Mesendoderm (in vitro differentiated cells): ENCODE results near the gene SEC61G.
A peak's percentile ranks its signal among the peaks of the same experiment; 100 is the strongest.

Experiments
- DNase-seq: peaks from one replicate; pipeline ENCODE4 v3.0.0; 2013
- H2AK5ac ChIP-seq: 2 replicates; pipeline ENCODE4 v1.6.1; 2013; ENCODE audit warnings: low read length, inconsistent platforms
- H2BK120ac ChIP-seq: 2 replicates; pipeline ENCODE4 v1.6.1; 2013; ENCODE audit warnings: low read depth, mild to moderate bottlenecking, low read length, moderate library complexity, mixed read lengths
- H2BK15ac ChIP-seq: replicated peaks from 2 replicates; pipeline ENCODE4 v1.6.1; 2013; ENCODE audit warnings: low read depth, mild to moderate bottlenecking, moderate library complexity
- H2BK5ac ChIP-seq: 2 replicates; pipeline ENCODE4 v1.6.1; 2013; ENCODE audit warnings: low read length, inconsistent platforms
- H3K18ac ChIP-seq: 2 replicates; pipeline ENCODE4 v1.6.1; 2013; ENCODE audit warnings: mild to moderate bottlenecking, low read length, mixed read lengths
- H3K23ac ChIP-seq: one replicate; pipeline ENCODE4 v1.6.1; 2013; ENCODE audit warnings: low read length
- H3K27ac ChIP-seq: 2 replicates; pipeline ENCODE4 v1.5.1; 2013; ENCODE audit warnings: low read depth, mild to moderate bottlenecking, inconsistent platforms, low read length, moderate library complexity
- H3K27me3 ChIP-seq: 2 replicates; pipeline ENCODE4 v1.6.1; 2013; ENCODE audit warnings: low read length, control low read depth, mild to moderate bottlenecking, inconsistent platforms; ENCODE audit not compliant: insufficient read depth, poor library complexity
- H3K36me3 ChIP-seq: 2 replicates; pipeline ENCODE4 v1.6.1; 2013; ENCODE audit warnings: low read length, inconsistent platforms; ENCODE audit not compliant: control insufficient read depth, insufficient read depth
- H3K4ac ChIP-seq: one replicate; pipeline ENCODE4 v1.6.1; 2013; ENCODE audit warnings: low read depth, mild to moderate bottlenecking, low read length, moderate library complexity
- H3K4me1 ChIP-seq: 2 replicates; pipeline ENCODE4 v1.6.1; 2013; ENCODE audit warnings: low read depth, low read length, inconsistent platforms; ENCODE audit not compliant: control insufficient read depth
- H3K4me2 ChIP-seq: 2 replicates; pipeline ENCODE4 v1.6.1; 2013; ENCODE audit warnings: low read length
- H3K4me3 ChIP-seq: 2 replicates; pipeline ENCODE4 v1.5.1; 2013; ENCODE audit warnings: mild to moderate bottlenecking, low read length
- H3K56ac ChIP-seq: one replicate; pipeline ENCODE4 v1.6.1; 2013; ENCODE audit warnings: low read length
- H3K79me1 ChIP-seq: 2 replicates; pipeline ENCODE4 v1.6.1; 2013; ENCODE audit warnings: low read length, inconsistent platforms
- H3K79me2 ChIP-seq: 2 replicates; pipeline ENCODE4 v1.6.1; 2013; ENCODE audit warnings: mild to moderate bottlenecking, low read length; ENCODE audit not compliant: control insufficient read depth, insufficient read depth
- H3K9ac ChIP-seq: 2 replicates; pipeline ENCODE4 v1.6.1; 2013; ENCODE audit warnings: low read length, inconsistent platforms
- H4K5ac ChIP-seq: one replicate; pipeline ENCODE4 v1.6.1; 2013; ENCODE audit warnings: low read length
- H4K8ac ChIP-seq: one replicate; pipeline ENCODE4 v1.6.1; 2013; ENCODE audit warnings: low read depth, mild to moderate bottlenecking, control low read depth, low read length, moderate library complexity
- WGBS: extraction: QIAGEN DNeasy Blood & Tissue Kit; methylation state at CpG from one replicate; pipeline ENCODE4 v1.1.7; 2013; ENCODE audit warnings: low lambda C conversion rate, missing lambda C conversion rate; ENCODE audit not compliant: insufficient coverage; ENCODE audit errors: extremely low coverage; 5-methylcytosine and 5-hydroxymethylcytosine counted together

SEC61G gene

DNA sequence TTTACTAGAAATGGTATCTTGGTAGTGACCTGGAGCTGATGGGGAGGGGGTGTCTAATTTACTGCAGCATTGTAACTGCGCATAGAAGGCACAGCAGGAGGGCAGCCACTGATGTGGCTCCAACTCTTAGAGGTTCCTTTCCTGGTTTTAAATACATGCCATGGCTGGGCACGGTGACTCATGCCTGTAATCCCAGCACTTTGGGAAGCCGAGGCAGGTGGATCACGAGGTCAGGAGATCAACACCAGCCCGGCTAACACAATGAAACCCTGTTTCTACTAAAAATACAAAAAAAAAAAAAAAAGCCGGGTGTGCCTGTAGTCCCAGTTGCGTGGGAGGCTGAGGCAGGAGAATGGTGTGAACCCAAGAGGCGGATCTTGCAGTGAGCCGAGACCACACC, 19.2 kb upstream of the SEC61G start:
- no peak overlapping the region for H2BK5ac ChIP-seq

DNA sequence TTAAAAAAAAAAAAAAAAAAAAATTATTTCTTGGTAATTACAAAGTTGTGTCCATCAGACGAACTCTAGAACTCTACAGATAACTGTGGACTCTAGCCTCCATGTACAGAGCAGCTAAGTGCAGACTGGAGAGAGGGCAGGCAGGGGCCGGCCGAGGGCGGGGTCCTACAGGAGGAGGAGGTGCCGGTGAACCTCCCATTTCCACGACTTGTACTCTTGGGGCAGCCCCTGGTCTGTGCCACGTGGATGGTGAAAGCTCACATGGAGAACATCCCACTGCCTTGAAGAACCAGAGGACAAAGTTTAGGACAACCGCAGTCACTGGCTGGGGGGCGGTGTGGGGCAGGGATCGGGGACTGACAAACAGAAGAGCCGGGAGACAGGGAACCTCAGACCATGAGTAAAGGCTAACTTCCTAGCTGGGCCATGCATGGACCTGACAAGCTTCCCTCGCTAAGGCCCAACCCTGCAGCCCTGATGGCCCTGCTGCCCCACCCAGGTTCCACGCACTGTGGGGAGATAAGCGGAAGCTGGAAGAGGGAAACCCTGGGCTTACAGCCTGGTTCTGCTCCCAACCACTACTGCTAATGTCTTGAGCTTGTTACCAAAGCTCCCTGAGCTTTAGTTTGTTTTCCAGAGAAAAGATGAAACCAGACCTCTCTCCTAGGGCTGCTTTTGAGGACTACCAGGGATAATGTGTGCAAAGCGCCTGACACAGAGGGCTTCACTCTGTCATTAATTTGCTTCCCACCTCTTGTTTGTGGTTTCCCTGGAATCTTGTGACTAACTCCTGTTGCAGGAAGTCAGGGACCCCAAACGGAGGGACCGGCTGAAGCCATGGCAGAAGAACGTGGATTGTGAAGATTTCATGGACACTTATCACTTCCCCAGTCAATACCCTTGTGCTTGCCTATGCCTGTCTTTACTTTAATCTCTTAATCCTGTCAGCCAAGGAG, 16.1 kb upstream of the SEC61G start:
- no peak overlapping the region for H3K4ac ChIP-seq
- H3K79me1 ChIP-seq = no peaks in the 10 kb centered on the region
- H2BK15ac ChIP-seq = no peak overlapping the region
- no peaks in the 10 kb centered on the region for H3K4me1 ChIP-seq
- no peak overlapping the region for H3K23ac ChIP-seq
- no peak for DNase-seq
- no peak overlapping the region for H2BK5ac ChIP-seq
- no peaks in the 10 kb centered on the region for H3K36me3 ChIP-seq
- H3K4me2 ChIP-seq = no peak overlapping the region
- no peaks in the 10 kb centered on the region for H3K27me3 ChIP-seq
- H4K5ac ChIP-seq = no peak overlapping the region
- no peaks in the 10 kb centered on the region for H3K79me2 ChIP-seq
- no peak overlapping the region for H3K18ac ChIP-seq
- H2BK120ac ChIP-seq = no peak overlapping the region
- no CpG with 5 or more reads among the region's 18 CpGs for WGBS
- H3K27ac ChIP-seq = no peak overlapping the region
- H3K4me3 ChIP-seq = no peak overlapping the region
- H3K9ac ChIP-seq = no peak overlapping the region
- H4K8ac ChIP-seq = no peak overlapping the region
- H3K56ac ChIP-seq = no peak overlapping the region
- H2AK5ac ChIP-seq = no peak overlapping the region

More for the DNA sequence above, 19.2 kb upstream of the SEC61G start:
- Histone ChIP-seq H3K4me3 (no peak overlapping the region), H3K9ac (no peak overlapping the region), H3K79me1 (no peaks in the 10 kb centered on the region), H2BK120ac (no peak overlapping the region), H4K8ac (no peak overlapping the region), H3K23ac (no peak overlapping the region), H2AK5ac (no peak overlapping the region), H3K4me1 (no peaks in the 10 kb centered on the region), H2BK15ac (no peak overlapping the region), H3K4ac (no peak overlapping the region), H3K18ac (no peak overlapping the region), H3K56ac (no peak overlapping the region), H3K4me2 (no peak overlapping the region), H3K27me3 (no peaks in the 10 kb centered on the region), H3K36me3 (no peaks in the 10 kb centered on the region), H3K79me2 (no peaks in the 10 kb centered on the region), H4K5ac (no peak overlapping the region), H3K27ac (no peak overlapping the region)
- no CpG with 5 or more reads among the region's 9 CpGs for WGBS
- no peak for DNase-seq

DNA sequence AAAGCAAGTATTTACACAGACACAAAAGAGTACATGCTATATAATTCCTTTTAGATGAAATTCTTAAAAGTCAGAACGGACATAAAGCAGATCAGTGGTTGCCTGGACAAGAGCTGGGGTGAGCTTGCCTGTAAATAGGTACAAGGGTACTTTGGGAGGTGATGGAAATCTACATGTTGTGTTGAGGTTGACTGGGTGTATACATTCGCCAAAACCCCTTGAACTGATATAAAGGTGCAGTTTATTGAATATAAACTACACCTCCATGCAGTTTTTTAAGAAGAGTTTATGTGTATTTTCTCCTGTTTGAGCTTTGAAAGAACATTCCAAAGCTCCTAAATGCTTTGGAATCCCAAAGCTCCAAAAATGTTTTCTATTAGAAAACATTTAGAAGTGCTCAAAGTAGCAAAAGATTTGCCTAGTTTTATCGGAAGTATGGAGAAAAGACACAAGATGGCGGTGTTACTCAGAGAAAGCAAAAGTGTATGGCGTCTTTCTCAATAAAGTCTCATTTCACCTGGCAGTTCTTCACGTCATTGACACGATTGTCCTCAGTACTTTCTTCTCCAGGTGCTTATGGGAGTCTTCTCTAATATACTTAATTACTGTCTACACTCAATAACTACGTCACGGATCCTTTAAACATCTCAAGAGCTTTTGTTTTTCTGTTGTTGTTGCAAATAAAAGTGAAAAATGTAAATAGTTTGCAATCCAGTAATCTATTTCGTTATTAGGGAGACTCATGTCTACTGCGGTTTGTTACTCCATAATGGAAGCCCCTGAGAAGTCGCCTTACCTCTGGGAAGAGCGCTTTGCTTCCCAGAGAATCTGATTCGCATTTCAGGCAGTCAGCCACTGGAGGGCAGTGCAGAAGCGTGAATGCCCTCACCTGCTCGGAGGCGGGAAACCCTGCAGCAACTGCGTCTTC, 14.7 kb upstream of the SEC61G start:
- Histone ChIP-seq H2BK15ac (no peak overlapping the region), H2AK5ac (no peak overlapping the region), H3K23ac (no peak overlapping the region), H3K4ac (no peak overlapping the region), H3K56ac (no peak overlapping the region), H2BK5ac (no peak overlapping the region), H3K79me1 (no peaks in the 10 kb centered on the region), H3K9ac (no peak overlapping the region), H3K18ac (no peak overlapping the region), H3K4me2 (no peak overlapping the region), H3K27me3 (no peaks in the 10 kb centered on the region), H4K5ac (no peak overlapping the region), H3K27ac (no peak overlapping the region), H3K4me3 (no peak overlapping the region), H3K36me3 (no peaks in the 10 kb centered on the region), H3K79me2 (no peaks in the 10 kb centered on the region), H4K8ac (no peak overlapping the region), H3K4me1 (no peaks in the 10 kb centered on the region), H2BK120ac (no peak overlapping the region)
- WGBS = no CpG with 5 or more reads among the region's 18 CpGs
- peak; percentile 92 for DNase-seq

DNA sequence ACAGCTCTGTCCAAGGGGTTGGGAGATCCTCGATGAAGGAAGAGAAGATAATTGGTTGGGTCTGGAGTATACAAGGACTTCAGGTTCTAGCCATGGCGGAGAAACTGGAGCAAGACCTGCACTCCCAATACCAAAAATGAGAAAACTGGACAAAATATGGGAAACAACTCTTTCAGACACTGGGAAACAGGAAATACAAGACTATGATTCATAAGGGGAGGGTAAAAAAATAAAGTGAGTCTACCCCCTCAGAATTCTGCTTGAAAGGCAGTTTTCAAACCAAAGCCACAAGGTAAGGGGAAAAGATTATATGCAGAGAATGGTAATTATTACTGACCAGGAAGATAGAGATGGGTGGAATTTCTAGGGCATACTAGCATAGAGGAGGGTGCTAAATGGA, 10.2 kb upstream of the SEC61G start:
- DNase-seq = no peak
- no peak overlapping the region for H3K27ac ChIP-seq
- WGBS = no CpG with 5 or more reads among the region's 2 CpGs
- no peak overlapping the region for H2BK120ac ChIP-seq
- H3K4me3 ChIP-seq = no peak overlapping the region
- no peak overlapping the region for H3K9ac ChIP-seq
- no peaks in the 10 kb centered on the region for H3K36me3 ChIP-seq
- H3K23ac ChIP-seq = no peak overlapping the region
- H3K56ac ChIP-seq = no peak overlapping the region
- no peak overlapping the region for H2AK5ac ChIP-seq
- H2BK15ac ChIP-seq = no peak overlapping the region
- H3K18ac ChIP-seq = no peak overlapping the region
- no peaks in the 10 kb centered on the region for H3K79me1 ChIP-seq
- H2BK5ac ChIP-seq = no peak overlapping the region
- no peak overlapping the region for H3K4ac ChIP-seq
- H3K79me2 ChIP-seq = no peaks in the 10 kb centered on the region
- H3K4me2 ChIP-seq = no peak overlapping the region
- no peaks in the 10 kb centered on the region for H3K4me1 ChIP-seq
- H4K5ac ChIP-seq = no peak overlapping the region
- H3K27me3 ChIP-seq = no peaks in the 10 kb centered on the region
- H4K8ac ChIP-seq = no peak overlapping the region

DNA sequence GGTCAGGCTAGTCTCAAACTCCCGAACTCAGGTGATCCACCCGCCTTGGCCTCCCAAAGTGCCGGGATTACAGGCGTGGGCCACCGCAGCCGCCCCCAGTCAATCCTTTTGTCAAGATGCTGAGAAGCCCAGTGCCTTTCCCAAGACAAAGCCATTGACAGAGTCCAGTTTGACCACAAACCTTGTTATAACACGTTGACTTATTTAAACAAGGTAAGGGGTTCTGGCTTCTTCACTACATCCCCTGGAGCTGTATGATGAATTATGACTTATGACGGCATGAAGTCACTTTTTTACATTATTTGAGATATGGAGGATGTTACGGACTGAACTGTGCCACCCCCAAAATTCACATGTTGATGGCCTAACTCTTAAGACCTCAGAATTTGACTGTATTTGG, 5.8 kb upstream of the SEC61G start:
- WGBS = no CpG with 5 or more reads among the region's 9 CpGs
- no peak overlapping the region for H3K9ac ChIP-seq
- H3K27me3 ChIP-seq = no peaks in the 10 kb centered on the region

More for the DNA sequence above, 5.8 kb upstream of the SEC61G start:
- Histone ChIP-seq H3K79me2 (no peaks in the 10 kb centered on the region), H3K36me3 (no peaks in the 10 kb centered on the region), H3K27ac (no peak overlapping the region), H3K4me3 (no peak overlapping the region), H3K23ac (no peak overlapping the region), H4K5ac (no peak overlapping the region), H2AK5ac (no peak overlapping the region), H3K4me2 (no peak overlapping the region), H2BK15ac (no peak overlapping the region), H3K56ac (no peak overlapping the region), H2BK5ac (no peak overlapping the region), H3K79me1 (no peaks in the 10 kb centered on the region), H3K18ac (no peak overlapping the region), H2BK120ac (no peak overlapping the region), H3K4ac (no peak overlapping the region), H3K4me1 (peaks cover 1% of the 10 kb centered on the region), H4K8ac (no peak overlapping the region)
- DNase-seq = no peak
